ENCODE results near the gene ZDHHC14.

The ZDHHC14 gene

GRCh38 chr6:157615951-157616350 lies 235.0 kb downstream of the ZDHHC14 start:
- no peak for DNase-seq (ENCODE audit: low read depth, low spot score)

- DNase-seq (ENCODE audit: low read depth, low spot score): no peak
Measured at GRCh38 chr6:157620944-157621343, 240.0 kb downstream of the ZDHHC14 start.

GRCh38 chr6:157621406-157621805 lies 240.4 kb downstream of the ZDHHC14 start:
- peak; percentile 58 for DNase-seq (ENCODE audit: low read depth, low spot score)

- no peak for DNase-seq (ENCODE audit: low read depth, low spot score)
Measured at GRCh38 chr6:157622427-157622826, 241.4 kb downstream of the ZDHHC14 start.

- DNase-seq (ENCODE audit: low read depth, low spot score): no peak
Measured at GRCh38 chr6:157625111-157625510, 244.1 kb downstream of the ZDHHC14 start.

GRCh38 chr6:157625764-157626163 lies 244.8 kb downstream of the ZDHHC14 start:
- no peak for DNase-seq (ENCODE audit: low read depth, low spot score)

- no peak for DNase-seq (ENCODE audit: low read depth, low spot score)
Measured at GRCh38 chr6:157627195-157627966, 246.4 kb downstream of the ZDHHC14 start.

GRCh38 chr6:157628463-157628862 lies 247.5 kb downstream of the ZDHHC14 start:
- DNase-seq (ENCODE audit: low read depth, low spot score): no peak

- peak; percentile 51 for DNase-seq (ENCODE audit: low read depth, low spot score)
Measured at GRCh38 chr6:157629220-157629619, 248.2 kb downstream of the ZDHHC14 start.

GRCh38 chr6:157630463-157631080 lies 249.6 kb downstream of the ZDHHC14 start:
- no peak for DNase-seq (ENCODE audit: low read depth, low spot score)

- DNase-seq (ENCODE audit: low read depth, low spot score): peak; percentile 70
Measured at GRCh38 chr6:157631412-157631811, 250.4 kb downstream of the ZDHHC14 start.

- DNase-seq (ENCODE audit: low read depth, low spot score): no peak
Measured at GRCh38 chr6:157631838-157632614, 251.0 kb downstream of the ZDHHC14 start.

- peak; percentile 74 for DNase-seq (ENCODE audit: low read depth, low spot score)
Measured at GRCh38 chr6:157632821-157633220, 251.8 kb downstream of the ZDHHC14 start.

GRCh38 chr6:157634546-157634945 lies 253.6 kb downstream of the ZDHHC14 start:
- DNase-seq (ENCODE audit: low read depth, low spot score): no peak

- DNase-seq (ENCODE audit: low read depth, low spot score): no peak
Measured at GRCh38 chr6:157635388-157636244, 254.6 kb downstream of the ZDHHC14 start.

- no peak for DNase-seq (ENCODE audit: low read depth, low spot score)
Measured at GRCh38 chr6:157637516-157637915, 256.5 kb downstream of the ZDHHC14 start.

- no peak for DNase-seq (ENCODE audit: low read depth, low spot score)
Measured at GRCh38 chr6:157637941-157638662, 257.1 kb downstream of the ZDHHC14 start.

GRCh38 chr6:157638779-157639178 lies 257.8 kb downstream of the ZDHHC14 start:
- DNase-seq (ENCODE audit: low read depth, low spot score): no peak

- DNase-seq (ENCODE audit: low read depth, low spot score): no peak
Measured at GRCh38 chr6:157640746-157641451, 259.9 kb downstream of the ZDHHC14 start.

- no peak for DNase-seq (ENCODE audit: low read depth, low spot score)
Measured at GRCh38 chr6:157641837-157642236, 260.8 kb downstream of the ZDHHC14 start.

Data from astrocyte of the hippocampus (primary cell).